ENCODE data around the gene SPPL2C. TPM values are rescaled to one million over a fixed set of nuclear protein-coding genes. Genes with fewer than 3 reads are reported as not detected.

Gene SPPL2C
- total and polyA plus RNA-seq, 10 of the 15 experiments (the other 5 are each of a cell fraction or from before 2014, with no cell fraction given), result not detected

GRCh38 chr17:45828171-45828570 is 16.5 kb upstream of the SPPL2C start:
- Histone ChIP-seq H3K9ac (ENCODE audit: control insufficient read depth, insufficient read depth, low read length) (no peak overlapping the region), H3K27me3 (replicated peaks in 1 of 2; ENCODE audit: control insufficient read depth in 2 of 2, insufficient read depth in 2 of 2, low read length in 1 of 2) (peaks cover 0 to 1% of the 10 kb centered on the region in 2 experiments; a peak in 2 of 4 replicates), H3K4me1 (ENCODE audit: control insufficient read depth, insufficient read depth, low read length) (no peaks in the 10 kb centered on the region), H3K4me2 (ENCODE audit: control insufficient read depth, insufficient read depth) (no peak overlapping the region), H3K79me2 (ENCODE audit: control insufficient read depth, insufficient read depth, low read length) (no peaks in the 10 kb centered on the region), H3K27ac (ENCODE audit: control insufficient read depth, insufficient read depth) (no peak overlapping the region), H3K9me3 (replicated peaks; ENCODE audit: control insufficient read depth, insufficient read depth, low read length) (no peaks in the 10 kb centered on the region), H2AFZ (ENCODE audit: control insufficient read depth, low read depth, low read length) (no peak overlapping the region), H3K4me3 (no peak overlapping the region), H4K20me1 (ENCODE audit: control insufficient read depth, insufficient read depth) (no peaks in the 10 kb centered on the region; the same call in 1 of the 2 replicates), H3K36me3 (ENCODE audit: control insufficient read depth in 2 of 2, insufficient read depth in 2 of 2, low read length in 1 of 2) (no peaks in the 10 kb centered on the region)
- CTCF ChIA-PET, result interaction anchor here (3.2 kb wide), 1 partner anchor 188 kb away, joined by 12 read pairs; no protein-coding TSS in a partner anchor
- SMC1A ChIA-PET (ENCODE audit: uncharacterized antibody, unreplicated experiment), result no interaction called here
- intact Hi-C loops (cut with micrococcal nuclease; ENCODE audit: unreplicated experiment) (no loop called here), in situ Hi-C loops (cut with MboI) (loop anchor here (25.0 kb wide), 1 partner anchor 416 kb away; no protein-coding TSS in a partner anchor)
- 42% methylated on average over 9 of the region's 9 CpGs for WGBS (ENCODE audit: insufficient coverage, insufficient replicate concordance, low lambda C conversion rate, missing lambda C conversion rate)
- RAD21 ChIA-PET (ENCODE audit: unreplicated experiment), result no interaction called here
- POLR2A ChIA-PET, result no interaction called here
- no peak for DNase-seq (ENCODE audit: low read depth, low spot score)
- FAIRE-seq, result no peak
- no peak for ATAC-seq
- BruUV-seq (replicated peaks), result no TSS peak
- TF ChIP-seq TARDBP (IDR thresholded peaks at IDR 0.05; ENCODE audit: borderline replicate concordance), result no peak
- TF ChIP-seq RCOR1 (conservative IDR thresholded peaks at IDR 0.05; ENCODE audit: low read depth, low read length), result no peak
- TF ChIP-seq CREB1 (IDR thresholded peaks at IDR 0.05; ENCODE audit: low read depth), result no peak
- TF ChIP-seq HSF1 (IDR thresholded peaks at IDR 0.05; ENCODE audit: low read depth, low read length), result no peak
- TF ChIP-seq RAD21 (IDR thresholded peaks at IDR 0.05; ENCODE audit: insufficient read depth, low read depth, low read length), result no peak
- TF ChIP-seq ASH2L (IDR thresholded peaks at IDR 0.05; ENCODE audit: borderline replicate concordance, low read depth), result no peak
- TF ChIP-seq NFYA (IDR thresholded peaks at IDR 0.05; ENCODE audit: borderline replicate concordance, low read depth, low read length), result no peak
- TF ChIP-seq CEBPZ (IDR thresholded peaks at IDR 0.05; ENCODE audit: low read depth, low read length), result no peak
- no peak for TF ChIP-seq BCL11A (IDR thresholded peaks at IDR 0.05; ENCODE audit: low read depth, low read length)
- no peak for TF ChIP-seq CTCF (IDR thresholded peaks at IDR 0.05 in 2 of 3, conservative IDR thresholded peaks at IDR 0.05 in 1 of 3; ENCODE audit: control insufficient read depth in 2 of 3, extremely low read depth in 1 of 3, insufficient read depth in 1 of 3, low read depth in 3 of 3, low read length in 3 of 3)
- TF ChIP-seq ZNF274 (IDR thresholded peaks at IDR 0.05; ENCODE audit: insufficient read depth, insufficient read length), result no peak
- no peak for TF ChIP-seq ZBTB11 (CRISPR knock-in tag; IDR thresholded peaks at IDR 0.05)
- no peak for TF ChIP-seq ATF2 (IDR thresholded peaks at IDR 0.05; ENCODE audit: low read length)
